Caco-2 (cell line): ENCODE data around the gene NWD2. TPM values are rescaled to one million over a fixed set of nuclear protein-coding genes. Genes with fewer than 3 reads are reported as not detected.

Source experiments
- BruUV-seq: library from RNA; stranded (reverse); fragments of 400-500 nt; replicated peaks from 2 replicates; lab custom pipeline; 2021; lab: Mats Ljungman, UMichigan
- CTCF ChIA-PET: fragments of 300-600 bp; sonication (Branson Sonifier 250); formaldehyde crosslinking; loops from one replicate; lab custom pipeline; 2022; ENCODE audit warnings: antibody characterized with exemption; lab: Charles Lee
- POLR2A ChIA-PET: fragments of 300-600 bp; sonication (Branson Sonifier 250); formaldehyde crosslinking; loops from one replicate; lab custom pipeline; 2022; ENCODE audit warnings: antibody characterized with exemption; lab: Charles Lee
- DNase-seq, 2 experiments: peaks; one replicate each; pipeline versions ENCODE4 v3.0.0 to v3.0.0-alpha.2; 2020 to 2022
- H3K27me3 ChIP-seq: replicated peaks from 2 replicates; pipeline ENCODE4 v1.6.0; 2011; ENCODE audit warnings: low read length; ENCODE audit not compliant: control insufficient read depth, insufficient read depth
- H3K36me3 ChIP-seq: 2 replicates; pipeline ENCODE4 v1.5.1; 2011; ENCODE audit warnings: low read length; ENCODE audit not compliant: control insufficient read depth, insufficient read depth
- H3K4me1 ChIP-seq: fragments of 250-450 bp; sonication (Bioruptor Pico); 2 replicates; pipeline ENCODE4 v1.5.1; 2020; ENCODE audit warnings: mild to moderate bottlenecking
- H3K4me3 ChIP-seq: 2 replicates; pipeline ENCODE4 v1.5.1; 2011; ENCODE audit warnings: low read depth, mild to moderate bottlenecking, control low read depth, low read length
- H3K9me3 ChIP-seq: fragments of 250-450 bp; sonication (Bioruptor Pico); 2 replicates; pipeline ENCODE4 v1.5.1; 2020; ENCODE audit warnings: mild to moderate bottlenecking, moderate library complexity
- H3K27ac Mint-ChIP-seq: one replicate; pipeline ENCODE4 v1.8.0; 2022; ENCODE audit warnings: mixed read lengths; ENCODE audit not compliant: unreplicated experiment
- H3K27me3 Mint-ChIP-seq: one replicate; pipeline ENCODE4 v1.8.0; 2022; ENCODE audit warnings: mixed read lengths; ENCODE audit not compliant: insufficient read depth, unreplicated experiment
- H3K36me3 Mint-ChIP-seq: one replicate; pipeline ENCODE4 v1.8.0; 2022; ENCODE audit warnings: mild to moderate bottlenecking, mixed read lengths; ENCODE audit not compliant: insufficient read depth, unreplicated experiment
- H3K4me1 Mint-ChIP-seq: one replicate; pipeline ENCODE4 v1.8.0; 2022; ENCODE audit warnings: low read depth, mixed read lengths; ENCODE audit not compliant: unreplicated experiment
- H3K4me3 Mint-ChIP-seq: one replicate; pipeline ENCODE4 v1.8.0; 2022; ENCODE audit warnings: mild to moderate bottlenecking, moderate library complexity, mixed read lengths; ENCODE audit not compliant: unreplicated experiment
- H3K9me3 Mint-ChIP-seq: one replicate; pipeline ENCODE4 v1.8.0; 2022; ENCODE audit warnings: mixed read lengths; ENCODE audit not compliant: unreplicated experiment
- intact Hi-C: fragments of 100-400 bp; cut with micrococcal nuclease; formaldehyde crosslinking; loops from one replicate; pipeline ENCODE4 v1.10.0; 2022; ENCODE audit not compliant: unreplicated experiment
- total RNA-seq: library from RNA; stranded (reverse); gene quantifications from 2 replicates; pipeline ENCODE4 v1.2.3, GENCODE V29; 2022
- TF ChIP-seq, protein P1 (sequence below), 2 experiments: fragments of 200-600 bp in 1 of 2; IDR thresholded peaks; 1 replicate in 1 of 2; 2 replicates in 1 of 2; pipeline versions ENCODE4 v1.5.1 to v1.8.0; 2011 to 2022; ENCODE audit warnings: antibody characterized with exemption in 1 of 2, control low read depth in 1 of 2, inconsistent platforms in 1 of 2, low read depth in 1 of 2, low read length in 1 of 2, mild to moderate bottlenecking in 1 of 2, moderate library complexity in 1 of 2; ENCODE audit not compliant: insufficient read depth in 1 of 2, severe bottlenecking in 1 of 2, unreplicated experiment in 1 of 2

NWD2 gene
- total RNA-seq, 1 experiment from 2014 or later, result not detected

DNA sequence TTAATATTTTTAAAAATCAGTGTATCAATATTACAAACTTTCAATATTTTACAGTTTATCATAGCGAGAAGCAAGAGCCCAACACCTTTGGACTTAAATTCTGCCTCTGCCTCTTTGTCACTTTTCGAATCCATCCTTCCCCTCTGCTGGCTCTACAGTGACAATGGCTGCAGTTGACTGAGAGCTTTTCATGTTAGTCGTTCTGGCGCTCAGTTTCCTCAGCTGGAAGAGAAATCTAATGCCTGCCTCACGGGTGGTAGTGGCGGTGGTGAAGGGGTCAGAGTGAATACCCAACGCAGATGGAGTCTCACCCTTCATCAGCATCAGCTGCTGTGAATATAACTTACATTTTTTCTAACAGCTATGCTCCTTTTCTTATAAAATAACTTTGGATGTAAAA lies 144.8 kb downstream of the NWD2 start:
- Mint-ChIP-seq H3K27me3 (peaks cover 3% of the 10 kb centered on the region), H3K4me1 (peaks cover 11% of the 10 kb centered on the region), H3K27ac (no peak overlapping the region), H3K4me3 (no peak overlapping the region), H3K36me3 (no peaks in the 10 kb centered on the region), H3K9me3 (no peaks in the 10 kb centered on the region)
- Histone ChIP-seq H3K27me3 (no peaks in the 10 kb centered on the region), H3K4me1 (peaks cover 11% of the 10 kb centered on the region; the same call in 1 of the 2 replicates), H3K36me3 (no peaks in the 10 kb centered on the region), H3K9me3 (no peaks in the 10 kb centered on the region), H3K4me3 (no peak overlapping the region)
- ChIA-PET POLR2A (no interaction called here), CTCF (interaction anchor here (0.6 to 1.5 kb wide), 2 partner anchors 64 to 231 kb away, joined by 3 to 4 read pairs; no protein-coding TSS in a partner anchor)
- no peak for DNase-seq
- TF ChIP-seq, protein P1, sequence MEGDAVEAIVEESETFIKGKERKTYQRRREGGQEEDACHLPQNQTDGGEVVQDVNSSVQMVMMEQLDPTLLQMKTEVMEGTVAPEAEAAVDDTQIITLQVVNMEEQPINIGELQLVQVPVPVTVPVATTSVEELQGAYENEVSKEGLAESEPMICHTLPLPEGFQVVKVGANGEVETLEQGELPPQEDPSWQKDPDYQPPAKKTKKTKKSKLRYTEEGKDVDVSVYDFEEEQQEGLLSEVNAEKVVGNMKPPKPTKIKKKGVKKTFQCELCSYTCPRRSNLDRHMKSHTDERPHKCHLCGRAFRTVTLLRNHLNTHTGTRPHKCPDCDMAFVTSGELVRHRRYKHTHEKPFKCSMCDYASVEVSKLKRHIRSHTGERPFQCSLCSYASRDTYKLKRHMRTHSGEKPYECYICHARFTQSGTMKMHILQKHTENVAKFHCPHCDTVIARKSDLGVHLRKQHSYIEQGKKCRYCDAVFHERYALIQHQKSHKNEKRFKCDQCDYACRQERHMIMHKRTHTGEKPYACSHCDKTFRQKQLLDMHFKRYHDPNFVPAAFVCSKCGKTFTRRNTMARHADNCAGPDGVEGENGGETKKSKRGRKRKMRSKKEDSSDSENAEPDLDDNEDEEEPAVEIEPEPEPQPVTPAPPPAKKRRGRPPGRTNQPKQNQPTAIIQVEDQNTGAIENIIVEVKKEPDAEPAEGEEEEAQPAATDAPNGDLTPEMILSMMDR (IDR thresholded peaks at IDR 0.05; ENCODE audit: insufficient read depth in 1 of 2, low read depth in 1 of 2, low read length in 1 of 2, severe bottlenecking in 1 of 2, unreplicated experiment in 1 of 2), result no peak
- intact Hi-C loops, result loop anchor here (10.0 kb wide), 1 partner anchor 235 kb away; no protein-coding TSS in a partner anchor
- no TSS peak for BruUV-seq

DNA sequence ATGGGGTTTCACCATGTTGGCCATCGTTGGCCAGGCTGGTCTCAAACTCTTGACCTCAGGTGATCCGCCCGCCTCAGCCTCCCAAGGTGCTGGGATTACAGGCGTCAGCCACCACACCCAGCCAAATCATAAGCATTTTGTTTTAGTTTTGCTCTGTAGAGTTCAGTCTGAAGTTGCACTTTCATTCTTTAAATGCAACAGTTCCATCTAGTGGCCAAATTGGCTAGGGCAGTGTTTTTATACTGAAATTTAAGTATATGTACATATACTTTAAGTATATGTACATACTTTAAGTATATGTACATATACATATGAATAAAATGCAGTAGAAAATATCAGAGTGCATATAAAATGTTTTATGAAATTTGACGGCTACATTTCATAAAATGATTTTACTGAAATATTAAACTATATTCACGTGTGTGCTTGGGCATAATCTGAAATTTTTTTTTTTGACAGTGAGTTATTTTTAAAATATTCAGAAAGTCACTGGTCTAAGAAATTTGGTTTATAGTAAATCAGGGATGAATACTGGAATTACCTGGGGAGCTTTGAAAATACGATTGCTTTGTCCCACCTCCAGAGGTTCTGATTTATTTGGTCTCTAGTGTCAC lies 145.5 kb downstream of the NWD2 start:
- Histone ChIP-seq H3K36me3 (no peaks in the 10 kb centered on the region), H3K9me3 (no peaks in the 10 kb centered on the region), H3K4me3 (no peak overlapping the region), H3K27me3 (no peaks in the 10 kb centered on the region), H3K4me1 (peaks cover 12% of the 10 kb centered on the region; the same call in 1 of the 2 replicates)
- intact Hi-C loops, result loop anchor here (1.0 to 10.0 kb wide), 3 partner anchors 138 to 1039 kb away; no protein-coding TSS in a partner anchor
- peaks cover 3% of the 10 kb centered on the region for H3K27me3 Mint-ChIP-seq
- H3K9me3 Mint-ChIP-seq, result no peaks in the 10 kb centered on the region
- H3K4me1 Mint-ChIP-seq, result peaks cover 11% of the 10 kb centered on the region
- ChIA-PET CTCF (interaction anchor here (1.5 kb wide), 1 partner anchor 63 kb away, joined by 4 read pairs; no protein-coding TSS in a partner anchor), POLR2A (no interaction called here)
- BruUV-seq, result no TSS peak
- peak in 1 of 2 experiments; percentile 61 for DNase-seq
- H3K36me3 Mint-ChIP-seq, result no peaks in the 10 kb centered on the region
- TF ChIP-seq, protein P1 (IDR thresholded peaks at IDR 0.05; ENCODE audit: insufficient read depth in 1 of 2, low read depth in 1 of 2, low read length in 1 of 2, severe bottlenecking in 1 of 2, unreplicated experiment in 1 of 2), result peak; percentile 57 to 70
- no peak overlapping the region for H3K4me3 Mint-ChIP-seq
- no peak overlapping the region for H3K27ac Mint-ChIP-seq

DNA sequence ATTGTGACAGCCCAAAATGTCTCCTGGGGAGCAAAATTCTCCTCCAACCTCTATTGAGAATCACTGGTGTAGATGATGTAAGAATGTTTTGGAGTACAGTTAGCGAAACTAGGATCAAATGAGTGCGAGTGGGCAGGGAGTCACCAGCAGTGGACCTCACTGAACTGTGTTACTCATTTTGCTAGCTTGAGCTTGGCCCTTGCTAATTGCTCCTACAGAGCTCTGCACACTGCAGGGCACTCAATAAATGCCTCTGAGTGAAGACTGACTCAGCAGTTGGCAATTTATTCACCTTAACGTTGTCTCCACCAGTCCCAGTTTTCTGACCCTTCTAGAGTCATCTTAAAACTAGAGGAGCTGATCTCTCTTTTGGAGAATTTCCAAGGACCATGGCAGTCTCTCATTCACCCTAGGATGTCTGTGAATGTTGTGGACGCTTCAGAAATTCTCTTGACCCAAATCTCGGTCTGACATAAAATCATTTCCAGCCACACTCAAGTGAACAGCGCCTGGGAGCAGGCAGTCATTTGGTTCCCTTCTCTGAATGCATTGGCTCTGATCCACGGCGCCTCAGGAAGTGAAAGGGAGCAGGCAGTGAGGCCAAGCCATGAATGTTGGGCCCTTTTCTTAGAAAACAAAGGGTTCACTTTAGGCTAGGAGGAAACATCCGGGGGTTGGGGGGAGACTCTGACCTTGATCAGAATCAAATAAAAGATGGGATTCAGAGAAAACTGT lies 148.1 kb downstream of the NWD2 start:
- H3K36me3 Mint-ChIP-seq, result no peaks in the 10 kb centered on the region
- Histone ChIP-seq H3K4me3 (no peak overlapping the region), H3K4me1 (peaks cover 12% of the 10 kb centered on the region; the same call in 1 of the 2 replicates), H3K9me3 (no peaks in the 10 kb centered on the region), H3K36me3 (no peaks in the 10 kb centered on the region), H3K27me3 (no peaks in the 10 kb centered on the region)
- no peak for DNase-seq
- H3K4me1 Mint-ChIP-seq, result peaks cover 11% of the 10 kb centered on the region
- no peak overlapping the region for H3K27ac Mint-ChIP-seq
- no peaks in the 10 kb centered on the region for H3K27me3 Mint-ChIP-seq
- ChIA-PET CTCF (no interaction called here), POLR2A (no interaction called here)
- no peak overlapping the region for H3K4me3 Mint-ChIP-seq
- BruUV-seq, result no TSS peak
- intact Hi-C loops, result no loop called here
- H3K9me3 Mint-ChIP-seq, result peaks cover under 1% of the 10 kb centered on the region
- TF ChIP-seq, protein P1 (IDR thresholded peaks at IDR 0.05; ENCODE audit: insufficient read depth in 1 of 2, low read depth in 1 of 2, low read length in 1 of 2, severe bottlenecking in 1 of 2, unreplicated experiment in 1 of 2), result no peak
